Suppressor macrophage treated with lipopolysaccharide for 1 hour (primary cell): ENCODE results near the gene ZDHHC15.
A peak's percentile ranks its signal among the peaks of the same experiment; 100 is the strongest.
"Not testable (repeated sequence)": the region's sequence is repeated elsewhere in the genome, so short reads cannot be mapped to it uniquely, and the experiment has no call there.

ENCODE experiments used
- DNase-seq, 3 donors: peaks; one replicate each; pipeline ENCODE4 v3.0.0-alpha.2; 2020 to 2022

Gene ZDHHC15

GRCh38 chrX:75522565-75523431 lies at the start of gene ZDHHC15:
ZDHHC15 (minus strand) TSS chrX:75523037; CDS start chrX:75523024, 13 bp downstream.
- peak; percentile 29 to 36 (median 33) for DNase-seq

DNA sequence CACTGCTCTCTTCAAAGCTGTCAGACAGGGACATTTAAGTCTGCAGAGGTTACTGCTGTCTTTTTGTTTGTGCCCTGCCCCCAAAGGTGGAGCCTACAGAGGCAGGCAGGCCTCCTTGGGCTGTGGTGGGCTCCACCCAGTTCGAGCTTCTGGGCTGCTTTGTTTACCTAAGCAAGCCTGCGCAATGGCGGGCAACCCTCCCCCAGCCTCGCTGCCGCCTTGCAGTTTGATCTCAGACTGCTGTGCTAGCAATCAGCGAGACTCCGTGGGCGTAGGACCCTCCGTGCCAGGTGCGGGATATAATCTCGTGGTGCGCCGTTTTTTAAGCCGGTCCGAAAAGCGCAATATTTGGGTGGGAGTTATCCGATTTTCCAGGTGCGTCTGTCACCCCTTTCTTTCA lies 37.7 kb upstream of the ZDHHC15 start:
- not testable (repeated sequence) for DNase-seq

- DNase-seq = no peak
Observed at GRCh38 chrX:75547783-75548182, 24.9 kb upstream of the ZDHHC15 start.

DNA sequence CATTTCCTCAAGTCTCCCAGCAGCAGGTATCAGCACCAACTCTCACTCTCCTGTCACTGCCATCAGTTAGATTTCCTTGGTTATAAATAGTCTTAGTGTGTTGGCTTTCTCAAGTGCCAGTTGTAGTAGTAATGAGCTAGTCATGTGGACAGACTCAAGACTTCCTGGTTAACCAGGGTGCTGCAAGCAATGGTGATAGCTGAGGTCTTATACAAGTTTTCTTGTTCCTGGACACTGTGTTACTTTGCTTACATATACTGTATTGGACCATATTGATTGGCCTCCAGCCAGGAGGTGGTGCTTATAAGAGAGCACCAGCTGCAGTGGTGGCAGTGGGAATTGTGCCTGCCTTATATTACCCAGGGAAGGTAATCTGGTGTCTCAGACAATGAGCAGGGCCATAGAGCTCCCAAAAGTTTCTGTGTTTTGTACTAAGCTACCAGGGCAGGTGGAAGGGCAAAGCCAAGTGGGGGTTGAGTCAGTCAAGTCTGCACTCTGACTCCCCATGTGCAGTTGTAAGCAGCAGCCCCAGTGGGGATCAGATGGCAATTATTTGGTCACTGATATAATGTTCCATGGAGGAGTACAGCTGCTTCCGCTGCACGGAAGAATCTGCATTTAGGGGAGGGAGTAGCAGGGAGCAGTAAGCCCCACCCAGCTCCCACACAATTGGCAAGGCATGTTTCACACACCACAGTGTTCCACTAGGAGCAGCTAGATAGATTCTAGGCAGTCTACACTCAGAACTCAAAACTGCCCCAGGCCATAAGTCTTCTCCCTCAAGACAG lies 24.1 kb upstream of the ZDHHC15 start:
- no peak for DNase-seq

- DNase-seq = no peak
Observed at GRCh38 chrX:75544786-75545185, 21.9 kb upstream of the ZDHHC15 start.

GRCh38 chrX:75483933-75484332 lies 38.9 kb downstream of the ZDHHC15 start:
- DNase-seq = no peak

DNA sequence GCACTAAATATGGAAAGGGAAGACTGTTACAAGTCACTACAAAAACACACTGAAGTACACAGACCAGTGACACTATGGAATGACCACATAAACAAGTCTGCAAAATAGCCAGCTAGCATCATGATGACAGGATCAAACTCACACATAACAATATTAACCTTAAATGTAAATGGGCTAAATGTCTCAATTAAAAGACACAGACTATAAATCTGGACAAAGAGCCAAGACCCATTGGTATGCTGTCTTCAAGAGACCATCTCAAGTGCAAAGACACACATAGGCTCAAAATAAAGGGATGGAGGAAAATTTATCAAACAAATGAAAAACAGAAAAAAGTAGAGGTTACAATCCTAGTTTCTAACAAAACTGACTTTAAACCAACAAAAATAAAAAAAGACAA lies 61.1 kb downstream of the ZDHHC15 start:
- DNase-seq = not testable (repeated sequence)

- DNase-seq = peak in 1 of 3 donors; percentile 0
Observed at GRCh38 chrX:75421688-75422230, 101.1 kb downstream of the ZDHHC15 start.

GRCh38 chrX:75407153-75407552 lies 115.7 kb downstream of the ZDHHC15 start:
- not testable (repeated sequence) for DNase-seq

GRCh38 chrX:75390470-75390869 lies 132.4 kb downstream of the ZDHHC15 start:
- no peak for DNase-seq

GRCh38 chrX:75369721-75370120 lies 153.1 kb downstream of the ZDHHC15 start:
- no peak for DNase-seq

DNA sequence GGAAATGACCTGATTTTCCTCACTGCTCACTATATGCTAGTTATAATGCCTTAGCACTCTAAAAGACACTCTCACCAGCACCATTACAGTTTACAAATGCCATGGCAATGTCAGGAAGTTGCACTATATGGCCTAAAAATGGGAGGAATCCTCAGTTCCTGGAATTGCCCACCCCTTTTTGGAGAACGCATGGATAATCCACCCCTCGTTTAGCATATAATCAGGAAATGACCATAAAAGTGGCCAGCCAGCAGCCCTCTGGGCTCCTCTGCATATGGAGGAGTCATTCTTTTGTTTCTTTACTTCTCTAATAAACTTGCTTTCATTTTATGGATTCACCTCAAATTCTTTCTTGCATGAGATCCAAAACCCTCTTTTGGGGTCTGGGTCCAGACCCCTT lies 156.0 kb downstream of the ZDHHC15 start:
- no peak for DNase-seq

DNA sequence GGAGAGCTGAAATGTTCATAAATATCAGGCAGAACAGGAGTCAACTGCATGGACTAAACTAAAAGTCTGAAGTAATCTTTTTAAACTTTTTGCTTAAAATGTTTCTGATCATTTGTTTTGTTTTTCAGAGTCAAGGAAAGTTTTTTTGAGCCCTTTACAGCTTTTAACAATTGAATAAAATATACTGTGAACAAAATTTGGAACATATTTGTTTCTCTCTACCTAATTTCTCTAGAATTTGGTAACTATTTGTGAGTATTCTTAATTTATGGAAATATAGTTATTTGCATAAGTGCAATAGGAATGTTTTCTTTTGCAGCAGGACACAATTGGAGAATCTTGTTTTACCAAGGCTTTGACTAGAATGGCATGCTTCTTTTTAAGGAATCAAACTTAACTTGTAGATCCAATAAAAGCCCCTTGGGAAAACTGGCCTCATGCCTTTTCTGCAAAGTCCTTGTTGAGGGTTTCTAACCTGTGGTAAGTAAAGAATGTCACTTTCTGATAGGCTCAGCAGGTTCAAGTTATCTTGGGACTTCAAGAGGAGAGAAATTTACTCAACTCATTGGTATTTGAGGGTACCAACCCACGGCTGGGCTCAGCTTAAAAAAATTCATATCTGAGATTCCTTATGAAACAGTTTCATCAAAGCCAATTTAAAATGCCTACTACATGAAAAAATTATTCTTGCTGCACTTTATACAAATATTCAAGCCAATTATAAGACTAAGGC lies 157.4 kb downstream of the ZDHHC15 start:
- no peak for DNase-seq

GRCh38 chrX:75361788-75362187 lies 161.0 kb downstream of the ZDHHC15 start:
- peak in 1 of 3 donors; percentile 0 for DNase-seq

GRCh38 chrX:75348601-75349000 lies 174.2 kb downstream of the ZDHHC15 start:
- DNase-seq = not testable (repeated sequence)

DNA sequence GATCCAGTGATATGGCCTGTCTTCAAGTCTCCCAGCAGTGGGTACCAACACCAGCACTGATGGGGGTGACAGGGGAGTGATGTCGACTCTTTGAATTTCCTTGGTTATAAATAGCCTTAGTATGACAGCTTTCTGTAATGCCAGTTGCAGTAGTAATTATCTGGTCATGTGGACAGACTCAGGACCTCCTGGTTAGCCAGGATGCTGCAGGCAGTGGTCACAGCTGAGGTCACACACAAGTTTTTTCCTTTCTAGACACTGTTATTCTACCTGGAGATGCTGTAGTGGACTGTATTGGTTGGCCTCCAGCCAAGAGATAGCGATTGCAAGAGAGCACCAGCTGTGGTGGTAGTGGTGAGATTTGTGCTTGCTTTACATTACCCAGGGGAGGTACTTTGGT lies 185.3 kb downstream of the ZDHHC15 start:
- no peak for DNase-seq

DNA sequence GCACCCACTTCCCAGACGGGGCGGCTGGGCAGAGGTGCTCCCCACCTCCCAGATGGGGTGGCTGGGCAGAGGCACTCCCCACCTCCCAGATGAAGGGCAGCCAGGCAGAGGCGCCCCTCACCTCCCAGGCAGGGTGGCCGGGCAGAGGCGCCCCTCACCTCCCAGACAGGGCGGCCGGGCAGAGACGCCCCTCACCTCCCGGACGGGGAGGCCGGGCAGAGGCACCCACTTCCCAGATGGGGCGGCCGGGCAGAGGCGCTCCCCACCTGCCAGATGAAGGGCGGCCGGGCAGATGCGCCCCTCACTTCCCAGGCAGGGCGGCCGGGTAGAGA lies 187.7 kb downstream of the ZDHHC15 start:
- DNase-seq = no peak

DNA sequence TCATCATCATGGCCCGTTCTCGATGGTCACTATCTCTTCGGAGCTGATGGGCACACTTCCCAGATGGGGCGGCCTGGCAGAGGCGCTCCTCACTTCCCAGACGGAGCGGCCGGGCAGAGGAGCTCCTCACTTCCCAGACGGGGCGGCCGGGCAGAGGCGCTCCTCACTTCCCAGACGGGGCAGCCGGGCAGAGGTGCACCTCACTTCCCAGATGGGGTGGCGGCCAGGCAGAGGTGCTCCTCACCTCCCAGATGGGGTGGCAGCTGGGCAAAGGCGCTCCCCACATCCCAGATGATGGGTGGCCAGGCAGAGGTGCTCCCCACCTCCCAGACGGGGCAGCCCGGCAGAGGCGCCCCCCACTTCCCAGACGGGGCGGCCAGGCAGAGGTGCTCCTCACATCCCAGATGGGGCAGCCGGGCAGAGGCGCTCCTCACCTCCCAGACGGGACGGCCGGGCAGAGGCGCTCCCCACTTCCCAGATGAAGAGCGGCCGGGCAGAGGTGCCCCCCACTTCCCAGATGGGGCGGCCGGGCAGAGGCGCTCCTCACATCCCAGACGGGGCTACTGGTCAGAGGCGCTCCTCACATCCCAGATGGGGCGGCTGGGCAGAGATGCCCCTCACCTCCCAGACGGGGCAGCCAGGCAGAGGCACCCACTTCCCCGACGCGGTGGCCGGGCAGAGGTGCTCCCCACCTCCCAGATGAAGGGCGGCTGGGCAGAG lies 188.3 kb downstream of the ZDHHC15 start:
- DNase-seq = not testable (repeated sequence)

DNA sequence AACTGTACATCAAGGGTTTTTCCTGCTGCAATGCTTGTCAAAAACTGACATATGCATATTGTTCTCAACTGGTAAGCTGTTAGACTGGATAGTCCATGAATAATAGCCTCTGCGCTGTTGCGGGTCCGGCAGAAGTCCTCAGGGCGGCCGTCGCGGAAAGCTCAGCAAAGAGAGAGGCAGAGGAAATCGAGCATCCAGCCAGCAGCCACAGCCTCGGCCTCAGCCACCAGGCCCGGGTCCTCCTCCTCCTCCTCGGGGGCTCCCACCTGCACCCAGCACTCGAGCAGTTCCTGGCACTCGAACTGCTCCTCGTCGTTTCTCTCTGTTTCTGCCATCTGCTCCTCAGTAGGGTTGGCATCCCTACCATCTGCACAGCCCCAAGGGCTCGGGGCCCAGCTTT lies 195.2 kb downstream of the ZDHHC15 start:
- no peak for DNase-seq
